ENCODE measurements around the gene DHRS7. TPM values are rescaled to one million over a fixed set of nuclear protein-coding genes. Genes with fewer than 3 reads are reported as not detected.

Gene DHRS7
- total RNA-seq, 2 experiments from 2014 or later, result 24.5 to 28.6 TPM

DNA sequence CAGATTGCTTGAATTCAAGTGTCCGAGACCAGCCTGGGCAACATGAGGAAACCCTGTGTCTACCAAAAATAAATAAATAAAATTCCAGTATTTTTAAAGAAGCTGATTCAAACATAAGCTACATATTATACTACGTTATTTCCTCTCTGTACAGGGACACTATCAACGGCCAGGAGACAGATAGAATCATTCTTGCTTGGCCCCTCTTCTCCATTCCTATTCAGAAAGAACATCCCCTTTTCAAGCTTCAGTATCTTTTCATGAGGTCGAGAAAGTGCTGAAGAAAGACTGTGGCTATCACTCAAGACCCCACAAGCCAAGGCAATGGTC lies 314 bp upstream of the DHRS7 start:
- TF ChIP-seq, protein P1, sequence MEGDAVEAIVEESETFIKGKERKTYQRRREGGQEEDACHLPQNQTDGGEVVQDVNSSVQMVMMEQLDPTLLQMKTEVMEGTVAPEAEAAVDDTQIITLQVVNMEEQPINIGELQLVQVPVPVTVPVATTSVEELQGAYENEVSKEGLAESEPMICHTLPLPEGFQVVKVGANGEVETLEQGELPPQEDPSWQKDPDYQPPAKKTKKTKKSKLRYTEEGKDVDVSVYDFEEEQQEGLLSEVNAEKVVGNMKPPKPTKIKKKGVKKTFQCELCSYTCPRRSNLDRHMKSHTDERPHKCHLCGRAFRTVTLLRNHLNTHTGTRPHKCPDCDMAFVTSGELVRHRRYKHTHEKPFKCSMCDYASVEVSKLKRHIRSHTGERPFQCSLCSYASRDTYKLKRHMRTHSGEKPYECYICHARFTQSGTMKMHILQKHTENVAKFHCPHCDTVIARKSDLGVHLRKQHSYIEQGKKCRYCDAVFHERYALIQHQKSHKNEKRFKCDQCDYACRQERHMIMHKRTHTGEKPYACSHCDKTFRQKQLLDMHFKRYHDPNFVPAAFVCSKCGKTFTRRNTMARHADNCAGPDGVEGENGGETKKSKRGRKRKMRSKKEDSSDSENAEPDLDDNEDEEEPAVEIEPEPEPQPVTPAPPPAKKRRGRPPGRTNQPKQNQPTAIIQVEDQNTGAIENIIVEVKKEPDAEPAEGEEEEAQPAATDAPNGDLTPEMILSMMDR (IDR thresholded peaks at IDR 0.05), result no peak
- Mint-ChIP-seq H3K27me3 (no peaks in the 10 kb centered on the region), H3K27ac (peak overlapping the region; percentile 97), H3K36me3 (ENCODE audit: low read depth) (peaks cover 27% of the 10 kb centered on the region), H3K4me1 (ENCODE audit: low read depth) (peaks cover 50% of the 10 kb centered on the region), H3K4me3 (peak overlapping the region; percentile 87), H3K9me3 (no peaks in the 10 kb centered on the region)
- ChIA-PET CTCF (interaction anchor here (0.8 to 4.0 kb wide), 15 partner anchors 11 to 203 kb away, joined by 3 to 35 read pairs (median 5); no protein-coding TSS in a partner anchor), POLR2A (interaction anchor here (0.7 to 5.2 kb wide), 17 partner anchors 10 to 1868 kb away, joined by 3 to 93 read pairs (median 5); partner anchors contain the start of genes PCNX4 and PPM1A)
- peak overlapping the region; percentile 70 for H3K4me3 ChIP-seq (ENCODE audit: low read length)
- H3K36me3 ChIP-seq (ENCODE audit: insufficient read depth, low read length), result peaks cover 6% of the 10 kb centered on the region
- intact Hi-C loops (cut with DNase I, micrococcal nuclease), result loop anchor here (2.0 to 5.0 kb wide), 4 partner anchors 19 to 82 kb away; partner anchors contain the start of genes PCNX4 (in 2 of the 2) and PPM1A (in 1 of the 2)
- no peaks in the 10 kb centered on the region for H3K9me3 ChIP-seq (ENCODE audit: control insufficient read depth in 1 of 2, insufficient read depth in 1 of 2, low read length in 2 of 2)
- H3K27me3 ChIP-seq (ENCODE audit: control insufficient read depth in 1 of 2, insufficient read depth in 2 of 2, low read length in 2 of 2), result no peaks in the 10 kb centered on the region
- no peak for DNase-seq
- ATAC-seq (ENCODE audit: poor library complexity), result peak; percentile 3
- peaks cover 30% of the 10 kb centered on the region for H3K4me1 ChIP-seq (ENCODE audit: insufficient read depth, low read length)
- peak overlapping the region; percentile 81 to 90 for H3K27ac ChIP-seq (ENCODE audit: low read depth in 1 of 2, low read length in 2 of 2)

DNA sequence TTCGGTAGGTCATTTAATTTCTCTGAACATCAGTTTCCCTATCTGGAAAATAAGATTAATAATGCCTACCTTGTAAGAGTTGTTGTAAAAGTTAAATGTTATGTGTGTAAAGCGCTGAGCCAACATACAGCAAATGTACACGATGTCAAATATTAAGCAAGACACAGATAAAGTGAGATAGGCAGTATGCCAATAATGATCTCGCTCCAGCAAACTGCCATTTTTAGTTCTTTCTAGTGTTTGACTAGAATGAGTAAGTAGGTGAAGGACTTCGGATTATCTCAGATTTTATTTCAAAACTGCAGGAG lies 840 bp downstream of the DHRS7 start:
- CTCF ChIA-PET, result interaction anchor here (1.7 to 1.9 kb wide), 2 partner anchors 12 to 96 kb away, joined by 5 to 7 read pairs; no protein-coding TSS in a partner anchor
- H3K27ac ChIP-seq (ENCODE audit: low read depth in 1 of 2, low read length in 2 of 2), result peak overlapping the region; percentile 88 to 90
- peaks cover 6% of the 10 kb centered on the region for H3K36me3 ChIP-seq (ENCODE audit: insufficient read depth, low read length)
- Mint-ChIP-seq H3K9me3 (no peaks in the 10 kb centered on the region), H3K4me1 (ENCODE audit: low read depth) (peaks cover 58% of the 10 kb centered on the region), H3K27ac (peak overlapping the region; percentile 97), H3K36me3 (ENCODE audit: low read depth) (peaks cover 35% of the 10 kb centered on the region), H3K27me3 (no peaks in the 10 kb centered on the region), H3K4me3 (peak overlapping the region; percentile 96)
- ATAC-seq (ENCODE audit: poor library complexity), result no peak
- H3K4me3 ChIP-seq (ENCODE audit: low read length), result peak overlapping the region; percentile 70
- peaks cover 32% of the 10 kb centered on the region for H3K4me1 ChIP-seq (ENCODE audit: insufficient read depth, low read length)
- POLR2A ChIA-PET, result interaction anchor here (0.7 to 5.2 kb wide), 9 partner anchors 11 to 199 kb away, joined by 3 to 93 read pairs (median 17); partner anchors contain the start of genes PCNX4 and PPM1A
- intact Hi-C loops (cut with DNase I, micrococcal nuclease), result loop anchor here in 1 of 2 experiments (2.0 kb wide), 2 partner anchors 20 to 74 kb away; partner anchors contain the start of gene PCNX4
- DNase-seq, result no peak
- TF ChIP-seq, protein P1 (IDR thresholded peaks at IDR 0.05), result no peak
- no peaks in the 10 kb centered on the region for H3K9me3 ChIP-seq (ENCODE audit: control insufficient read depth in 1 of 2, insufficient read depth in 1 of 2, low read length in 2 of 2)
- no peaks in the 10 kb centered on the region for H3K27me3 ChIP-seq (ENCODE audit: control insufficient read depth in 1 of 2, insufficient read depth in 2 of 2, low read length in 2 of 2)

DNA sequence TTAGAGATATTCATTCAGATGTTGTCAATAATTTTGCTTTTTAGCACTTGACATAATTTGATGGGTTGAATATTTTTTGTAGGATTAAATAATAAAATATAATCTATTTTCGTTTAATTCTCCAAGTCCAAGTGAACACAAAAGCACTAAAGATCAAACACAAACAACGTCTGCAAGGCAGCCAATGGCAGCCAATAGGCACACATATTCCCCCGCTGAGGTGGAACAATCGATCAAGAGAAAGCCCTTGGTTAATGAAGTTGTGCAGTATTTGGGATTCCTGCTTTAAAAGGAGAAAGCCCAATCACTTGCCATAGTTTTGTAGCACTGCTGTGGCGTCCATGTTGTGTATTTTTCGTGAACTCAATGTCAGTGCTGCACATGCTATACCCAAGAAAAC lies 1.5 kb downstream of the DHRS7 start:
- Histone ChIP-seq H3K4me3 (ENCODE audit: low read length) (peak overlapping the region; percentile 70), H3K27ac (ENCODE audit: low read depth in 1 of 2, low read length in 2 of 2) (no peak overlapping the region), H3K36me3 (ENCODE audit: insufficient read depth, low read length) (peaks cover 6% of the 10 kb centered on the region), H3K4me1 (ENCODE audit: insufficient read depth, low read length) (peaks cover 32% of the 10 kb centered on the region), H3K9me3 (ENCODE audit: control insufficient read depth in 1 of 2, insufficient read depth in 1 of 2, low read length in 2 of 2) (no peaks in the 10 kb centered on the region), H3K27me3 (ENCODE audit: control insufficient read depth in 1 of 2, insufficient read depth in 2 of 2, low read length in 2 of 2) (no peaks in the 10 kb centered on the region)
- no peaks in the 10 kb centered on the region for H3K9me3 Mint-ChIP-seq
- CTCF ChIA-PET, result interaction anchor here (1.9 kb wide), 1 partner anchor 96 kb away, joined by 5 read pairs; no protein-coding TSS in a partner anchor
- intact Hi-C loops (cut with DNase I, micrococcal nuclease), result loop anchor here in 1 of 2 experiments (2.0 kb wide), 2 partner anchors 21 to 73 kb away; partner anchors contain the start of gene PCNX4
- ATAC-seq (ENCODE audit: poor library complexity) (no peak), DNase-seq (peak in 2 of 14 experiments; percentile 6 to 17)
- POLR2A ChIA-PET, result interaction anchor here (3.1 to 5.2 kb wide), 3 partner anchors 12 to 85 kb away, joined by 27 to 93 read pairs (median 47); partner anchors contain the start of genes PCNX4 and PPM1A
- TF ChIP-seq, protein P1 (IDR thresholded peaks at IDR 0.05), result no peak
- H3K27ac Mint-ChIP-seq, result peak overlapping the region; percentile 97
- H3K4me3 Mint-ChIP-seq, result peak overlapping the region; percentile 96
- H3K4me1 Mint-ChIP-seq (ENCODE audit: low read depth), result peaks cover 65% of the 10 kb centered on the region
- no peaks in the 10 kb centered on the region for H3K27me3 Mint-ChIP-seq
- peaks cover 35% of the 10 kb centered on the region for H3K36me3 Mint-ChIP-seq (ENCODE audit: low read depth)

Data from CD4-positive, alpha-beta T cell (primary cell).